Gastrocnemius medialis (tissue), 4 donors: ENCODE data around the gene AMPD1. TPM values are rescaled to one million over a fixed set of nuclear protein-coding genes. Genes with fewer than 3 reads are reported as not detected.

ENCODE experiments used
- ATAC-seq, 2 donors: fragments of 150-250 bp; one replicate each; pipeline ENCODE4 v1.9.1; 2016
- DNase-seq, 2 donors: peaks; one replicate each; pipeline ENCODE4 v3.0.0-alpha.2; 2019
- H3K27ac ChIP-seq, 4 donors: fragments of 200-600 bp; sonication (generic); 1 replicate in 1 of 4; 2 replicates in 3 of 4; pipeline ENCODE4 v1.5.1; 2016 to 2018; ENCODE audit warnings: mild to moderate bottlenecking in 2 of 4, moderate library complexity in 1 of 4
- H3K27me3 ChIP-seq, 3 donors: fragments of 200-600 bp; sonication (generic) in 2 of 3; 1 replicate in 1 of 3; 2 replicates in 2 of 3; pipeline versions ENCODE4 v1.5.1 to v1.6.0; 2016 to 2019; ENCODE audit warnings: mild to moderate bottlenecking in 1 of 3, moderate library complexity in 1 of 3
- H3K36me3 ChIP-seq, 2 donors: fragments of 200-600 bp; sonication (generic) in 1 of 2; one replicate each; pipeline ENCODE4 v1.5.1; 2017 to 2018
- H3K4me1 ChIP-seq, 2 donors: fragments of 200-600 bp; sonication (generic) in 1 of 2; one replicate each; pipeline ENCODE4 v1.5.1; 2016 to 2017; ENCODE audit warnings: mild to moderate bottlenecking in 2 of 2
- H3K4me3 ChIP-seq, 4 donors: fragments of 200-600 bp; sonication (generic) in 3 of 4; 1 replicate in 1 of 4; 2 replicates in 3 of 4; pipeline ENCODE4 v1.5.1; 2016 to 2019; ENCODE audit warnings: mild to moderate bottlenecking in 2 of 4
- H3K9me3 ChIP-seq, 3 donors: fragments of 200-600 bp; sonication (generic) in 2 of 3; 1 replicate in 1 of 3; 2 replicates in 2 of 3; pipeline ENCODE4 v1.5.1; 2016 to 2019
- CTCF ChIP-seq, 5 experiments: fragments of 450-650 bp in 3 of 5; fragments of 200-600 bp in 2 of 5; sonication (generic) in 2 of 5; IDR thresholded peaks in 4 of 5; conservative IDR thresholded peaks in 1 of 5; 1 replicate in 4 of 5; 2 replicates in 1 of 5; pipeline ENCODE4 v1.5.1; 2016 to 2019; ENCODE audit warnings: antibody characterized with exemption in 5 of 5, mild to moderate bottlenecking in 3 of 5, moderate library complexity in 3 of 5
- POLR2A ChIP-seq, 2 donors: fragments of 450-650 bp; IDR thresholded peaks; one replicate each; pipeline ENCODE4 v1.6.1; 2017; ENCODE audit warnings: antibody characterized with exemption in 2 of 2, mild to moderate bottlenecking in 2 of 2, moderate library complexity in 2 of 2
- in situ Hi-C, 4 donors: fragments of 200-750 bp; cut with MboI; loops; one replicate each; pipeline versions ENCODE4 v1.15.0 to v1.8.0; 2017; ENCODE audit warnings: low sequenced_read_pairs in 4 of 4
- intact Hi-C: fragments of 100-400 bp; cut with DNase I; formaldehyde crosslinking; loops from one replicate; pipeline ENCODE4 v1.15.1; 2023; ENCODE audit warnings: low total_unique reads
- total RNA-seq, 4 donors: library from RNA; depleted of rRNA; stranded (reverse); fragments of >200 nt; gene quantifications; one replicate each; pipeline versions ENCODE4 v1.1.0 to v1.2.3, GENCODE V29; 2016

AMPD1 gene
- total RNA-seq, 4 donors from 2014 or later = 43.5 to 93.4 (median 68.1) TPM

GRCh38 chr1:114677691-114678090 is 17.7 kb downstream of the AMPD1 start:
- no peak for DNase-seq
- no peak overlapping the region for H3K4me3 ChIP-seq
- in situ Hi-C loops (loop anchor here in 2 of 4 donors (5.0 to 10.0 kb wide), 2 partner anchors 67 to 75 kb away; no protein-coding TSS in a partner anchor), intact Hi-C loops (loop anchor here (10.0 kb wide), 1 partner anchor 1077 kb away; no protein-coding TSS in a partner anchor)
- H3K36me3 ChIP-seq = peaks cover 0 to 86% of the 10 kb centered on the region in 2 donors
- peaks cover 0 to 25% of the 10 kb centered on the region in 2 donors for H3K4me1 ChIP-seq
- H3K9me3 ChIP-seq = no peaks in the 10 kb centered on the region
- peak overlapping the region; percentile 88 to 100 (median 94) for H3K27ac ChIP-seq
- H3K27me3 ChIP-seq = no peaks in the 10 kb centered on the region
- TF ChIP-seq POLR2A (IDR thresholded peaks at IDR 0.05) (no peak), CTCF (IDR thresholded peaks at IDR 0.05 in 4 of 5, conservative IDR thresholded peaks at IDR 0.05 in 1 of 5) (no peak)
- ATAC-seq = no peak

- H3K27ac ChIP-seq = peak overlapping the region; percentile 89 to 100 (median 96)
- intact Hi-C loops (loop anchor here (10.0 kb wide), 1 partner anchor 1079 kb away; no protein-coding TSS in a partner anchor), in situ Hi-C loops (loop anchor here in 2 of 4 donors (5.0 to 10.0 kb wide), 2 partner anchors 69 to 76 kb away; no protein-coding TSS in a partner anchor)
- H3K27me3 ChIP-seq = no peaks in the 10 kb centered on the region
- ATAC-seq (no peak), DNase-seq (no peak)
- TF ChIP-seq CTCF (IDR thresholded peaks at IDR 0.05 in 4 of 5, conservative IDR thresholded peaks at IDR 0.05 in 1 of 5) (no peak), POLR2A (IDR thresholded peaks at IDR 0.05) (no peak)
- no peak overlapping the region for H3K4me3 ChIP-seq
- H3K4me1 ChIP-seq = peaks cover 11 to 40% of the 10 kb centered on the region in 2 donors
- H3K9me3 ChIP-seq = no peaks in the 10 kb centered on the region
- peaks cover 0 to 82% of the 10 kb centered on the region in 2 donors for H3K36me3 ChIP-seq
Observed at GRCh38 chr1:114676115-114676514, 19.2 kb downstream of the AMPD1 start.

GRCh38 chr1:114671939-114672275 is 23.4 kb downstream of the AMPD1 start:
- Histone ChIP-seq H3K4me3 (no peak overlapping the region), H3K36me3 (peaks cover 0 to 46% of the 10 kb centered on the region in 2 donors), H3K4me1 (peaks cover 15 to 45% of the 10 kb centered on the region in 2 donors), H3K9me3 (no peaks in the 10 kb centered on the region), H3K27ac (peak overlapping the region; percentile 89 to 100 (median 96)), H3K27me3 (no peaks in the 10 kb centered on the region)
- TF ChIP-seq CTCF (IDR thresholded peaks at IDR 0.05 in 4 of 5, conservative IDR thresholded peaks at IDR 0.05 in 1 of 5) (no peak), POLR2A (IDR thresholded peaks at IDR 0.05) (peak in 1 of 2 donors; percentile 37)
- intact Hi-C loops = loop anchor here (2.0 to 10.0 kb wide), 4 partner anchors 15 to 1083 kb away; partner anchors contain the start of genes AP4B1 and BCAS2
- ATAC-seq (peak; percentile 7 to 10), DNase-seq (peak; percentile 59 to 70)
- in situ Hi-C loops = loop anchor here in 1 of 4 donors (10.0 kb wide), 1 partner anchor 73 kb away; no protein-coding TSS in a partner anchor

GRCh38 chr1:114671011-114671938 is 24.1 kb downstream of the AMPD1 start:
- H3K27ac ChIP-seq = peak overlapping the region; percentile 89 to 100 (median 96)
- DNase-seq (no peak), ATAC-seq (no peak)
- H3K27me3 ChIP-seq = no peaks in the 10 kb centered on the region
- H3K4me1 ChIP-seq = peaks cover 15 to 42% of the 10 kb centered on the region in 2 donors
- in situ Hi-C loops = loop anchor here in 1 of 4 donors (10.0 kb wide), 1 partner anchor 74 kb away; no protein-coding TSS in a partner anchor
- no peaks in the 10 kb centered on the region for H3K9me3 ChIP-seq
- intact Hi-C loops = loop anchor here (5.0 to 10.0 kb wide), 3 partner anchors 89 to 1084 kb away; partner anchors contain the start of genes AP4B1 and BCAS2
- TF ChIP-seq POLR2A (IDR thresholded peaks at IDR 0.05) = no peak
- peak; percentile 14 to 47 (median 24) for TF ChIP-seq CTCF (IDR thresholded peaks at IDR 0.05 in 4 of 5, conservative IDR thresholded peaks at IDR 0.05 in 1 of 5)
- H3K4me3 ChIP-seq = peak overlapping the region in 1 of 4 donors; percentile 90
- peaks cover 0 to 40% of the 10 kb centered on the region in 2 donors for H3K36me3 ChIP-seq
